HG03342 (cell line): Measurements from ENCODE around the gene CEP104.
"Not testable (repeated sequence)": the region's sequence is repeated elsewhere in the genome, so short reads cannot be mapped to it uniquely, and the experiment has no call there.

Experiments used
- ATAC-seq: cut with Tn5 transposase; IDR thresholded peaks from one replicate; pipeline ENCODE4 v1.9.1; 2021; ENCODE audit warnings: mild to moderate bottlenecking, moderate library complexity; ENCODE audit not compliant: unreplicated experiment

The CEP104 gene

DNA sequence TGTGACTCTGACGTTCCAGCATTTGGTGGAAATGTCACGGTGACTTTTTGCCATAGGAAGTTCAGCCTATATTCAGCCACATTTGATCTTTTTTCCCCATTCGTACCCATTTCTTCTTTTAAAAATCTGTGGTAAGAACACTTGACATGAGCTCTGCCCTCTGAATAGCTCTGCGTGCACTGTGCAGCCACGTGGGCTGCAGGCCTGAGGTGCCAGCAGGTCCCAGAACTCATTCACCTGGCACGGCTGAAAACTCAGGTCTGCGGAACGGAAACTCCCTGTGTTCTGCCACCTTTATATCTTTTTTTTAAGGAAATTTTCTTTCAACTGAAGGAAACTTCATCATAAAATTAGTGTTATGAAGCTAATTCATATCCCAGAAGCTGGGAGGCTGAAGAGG, 28.6 kb downstream of the CEP104 start:
- ATAC-seq: no peak

GRCh38 chr1:3827813-3828307, 29.2 kb downstream of the CEP104 start:
- ATAC-seq: no peak

DNA sequence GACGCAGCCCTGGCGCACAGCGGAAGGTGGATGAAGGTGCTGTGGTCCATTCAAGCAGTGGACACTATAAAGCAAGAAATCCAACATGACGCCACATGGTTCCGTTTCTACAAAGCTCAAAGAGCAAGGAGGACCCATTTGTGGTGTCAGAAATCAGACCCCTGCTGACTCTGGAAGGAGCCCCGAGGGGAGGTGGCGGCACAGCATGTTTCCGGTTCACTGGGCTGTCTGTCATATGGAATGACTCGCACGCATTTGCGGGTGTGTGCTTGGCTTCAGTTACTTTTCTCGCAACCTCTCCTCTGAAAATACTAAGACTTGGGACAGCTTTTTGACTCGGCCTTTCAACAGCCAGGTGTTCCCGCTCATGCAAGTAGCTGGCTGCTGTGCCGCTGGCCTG, 31.7 kb downstream of the CEP104 start:
- no peak for ATAC-seq

GRCh38 chr1:3824650-3825049, 32.4 kb downstream of the CEP104 start:
- ATAC-seq: no peak

- ATAC-seq: no peak
Measured at GRCh38 chr1:3822421-3822820, 34.6 kb downstream of the CEP104 start.

GRCh38 chr1:3821908-3822307, 35.1 kb downstream of the CEP104 start:
- ATAC-seq: no peak

DNA sequence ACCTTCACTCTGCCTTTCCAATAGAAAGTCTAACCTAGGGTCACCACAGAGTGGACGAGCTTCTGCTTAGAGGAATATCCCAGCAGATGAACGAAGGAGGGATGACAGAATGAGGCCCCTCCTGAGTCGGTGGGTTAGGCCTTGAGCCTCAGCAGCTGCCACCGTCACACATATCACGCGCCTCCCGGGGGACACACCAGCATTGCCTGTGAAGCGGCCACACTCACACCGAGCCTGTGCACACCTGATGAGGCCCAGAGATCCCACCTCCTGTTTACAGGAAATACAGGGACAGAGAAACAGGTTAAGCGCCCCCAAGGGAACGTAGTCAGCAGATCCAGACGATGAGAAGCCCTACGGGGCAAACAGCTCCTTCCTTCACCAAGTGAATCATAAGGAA, 35.6 kb downstream of the CEP104 start:
- no peak for ATAC-seq

DNA sequence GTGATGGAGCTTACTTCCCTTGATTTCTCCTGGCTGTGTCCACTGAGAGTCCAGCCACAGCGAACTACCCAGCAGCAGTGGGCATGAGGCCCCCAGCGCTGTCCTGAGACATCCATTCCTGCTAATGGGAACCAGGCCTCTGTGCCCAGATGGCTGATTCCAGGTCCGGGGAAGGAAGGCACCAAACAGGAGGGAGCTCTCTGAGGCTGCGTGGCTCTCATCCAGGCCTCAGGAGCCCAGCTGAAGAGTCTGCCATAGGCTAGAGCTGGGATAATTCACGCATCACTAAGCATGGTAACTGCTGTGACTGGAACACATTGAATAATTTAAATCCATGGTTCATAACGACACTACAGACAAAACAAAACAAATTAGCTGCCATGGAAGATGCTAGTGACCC, 36.0 kb downstream of the CEP104 start:
- no peak for ATAC-seq

DNA sequence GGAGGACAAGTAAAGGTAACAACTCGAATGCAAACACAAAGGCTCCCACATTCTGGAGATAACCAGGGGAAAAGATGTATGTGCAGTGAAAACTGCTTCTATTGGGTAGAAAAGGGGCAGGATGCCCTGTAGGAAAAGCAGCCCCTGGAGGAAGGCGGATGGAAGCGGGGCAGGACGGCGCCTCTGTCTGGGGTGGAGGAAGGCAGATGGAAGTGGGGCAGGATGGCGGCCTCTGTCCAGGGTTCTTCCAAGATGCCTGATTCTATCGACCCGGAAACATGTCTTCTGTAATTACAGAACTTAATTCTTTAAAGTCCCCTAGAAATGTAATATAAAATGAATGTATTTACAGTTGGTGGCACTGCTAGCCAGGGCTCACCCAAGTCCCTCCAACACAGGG, 36.7 kb downstream of the CEP104 start:
- ATAC-seq: no peak

DNA sequence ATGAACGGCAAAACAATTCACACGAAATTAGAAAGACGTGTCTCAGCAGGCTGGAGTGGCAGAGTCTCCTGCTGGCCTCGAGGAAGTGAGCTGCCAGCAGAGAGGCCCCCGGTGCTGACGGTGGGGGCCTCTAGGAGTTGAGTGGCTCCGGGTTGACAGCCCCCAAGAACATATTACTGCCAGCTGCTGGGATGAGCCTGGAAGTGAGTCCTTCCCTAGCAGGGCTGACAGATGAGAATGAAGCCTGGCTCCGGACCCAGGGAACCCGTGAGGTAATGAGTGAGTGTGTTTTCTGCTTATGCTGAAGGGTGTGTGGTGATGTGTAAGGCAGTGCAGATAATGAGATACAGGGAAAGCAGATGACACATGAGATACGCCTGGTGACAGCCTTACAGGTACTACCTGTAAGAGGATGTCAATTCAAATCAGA, 37.2 kb downstream of the CEP104 start:
- ATAC-seq: no peak

DNA sequence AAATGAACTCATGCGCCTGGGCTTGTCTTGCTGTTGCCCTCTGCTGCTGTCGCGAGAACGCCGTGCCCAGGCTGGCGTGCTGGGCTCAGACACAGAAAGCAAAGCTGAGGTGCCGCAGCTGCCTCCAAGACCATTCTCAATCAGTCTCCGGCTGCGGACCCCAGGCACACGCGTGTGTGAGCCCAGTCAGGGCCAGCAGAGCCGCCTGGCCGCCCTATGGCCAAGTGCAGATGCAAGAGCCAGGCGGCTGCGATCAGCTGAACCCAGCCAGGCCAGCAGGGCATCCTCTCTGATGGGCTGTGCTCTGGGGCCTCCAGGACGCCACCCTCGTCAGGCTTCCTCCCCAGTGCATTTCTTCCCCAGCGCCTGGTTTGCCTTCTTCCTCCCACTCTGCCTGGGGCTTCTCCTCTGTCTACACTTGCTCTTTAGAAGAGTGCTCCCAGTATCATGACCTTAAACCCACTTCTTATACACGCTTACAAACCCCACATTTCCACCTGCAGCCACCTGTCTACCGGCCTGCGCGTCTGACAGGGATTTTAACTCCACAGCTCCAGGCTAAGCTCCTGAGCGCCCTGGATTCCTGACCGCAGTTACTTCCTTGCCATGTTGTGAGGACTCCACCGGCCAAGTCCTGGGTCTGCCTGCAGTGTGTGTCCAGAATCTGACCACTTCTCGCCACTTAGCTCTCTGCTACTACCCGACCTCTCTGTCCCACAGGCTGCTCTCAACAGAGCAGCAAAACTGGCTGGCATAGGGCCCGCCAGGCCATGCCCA, 39.0 kb downstream of the CEP104 start:
- ATAC-seq: no peak

GRCh38 chr1:3817138-3817740, 39.8 kb downstream of the CEP104 start:
- no peak for ATAC-seq

GRCh38 chr1:3816331-3817137, 40.5 kb downstream of the CEP104 start:
- ATAC-seq: no peak

DNA sequence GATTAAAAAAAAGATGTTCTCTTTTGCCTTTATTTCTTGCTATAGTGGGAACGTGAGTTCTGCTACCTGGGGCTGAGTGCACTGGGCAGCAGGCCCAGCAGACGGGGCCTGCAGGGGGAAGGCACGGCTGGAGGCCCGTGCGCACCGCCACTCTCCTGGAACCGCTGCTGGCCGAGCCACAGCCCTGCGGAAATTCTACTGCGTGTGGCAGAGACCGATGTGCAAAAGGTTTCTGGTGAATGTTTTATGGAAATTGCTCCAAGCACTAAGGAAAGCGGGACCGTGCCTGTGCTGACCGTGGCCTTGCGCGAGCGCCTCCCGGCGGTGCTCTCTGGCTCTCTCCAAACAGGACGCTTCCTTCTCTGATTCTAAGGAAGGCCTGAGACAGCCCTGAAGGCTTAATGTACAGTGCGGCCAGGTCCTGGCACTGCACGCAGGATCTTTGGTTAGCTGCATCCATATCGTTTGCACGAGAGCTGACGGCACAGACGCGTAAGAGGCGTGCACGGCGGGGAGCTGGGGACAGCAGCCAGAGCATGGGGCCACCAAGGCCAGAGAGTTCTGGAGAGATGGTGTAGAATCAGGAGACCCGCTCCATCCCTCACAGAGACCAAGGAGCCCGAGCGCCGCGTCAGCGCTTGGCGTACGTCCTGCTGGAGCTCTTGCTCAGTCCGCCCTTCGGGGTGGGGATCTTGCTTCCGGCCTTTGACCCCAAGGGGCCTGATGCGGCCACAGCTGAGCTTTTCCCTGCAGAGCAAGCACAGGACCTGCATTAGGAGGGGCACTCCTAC, 42.0 kb downstream of the CEP104 start:
- ATAC-seq: no peak

DNA sequence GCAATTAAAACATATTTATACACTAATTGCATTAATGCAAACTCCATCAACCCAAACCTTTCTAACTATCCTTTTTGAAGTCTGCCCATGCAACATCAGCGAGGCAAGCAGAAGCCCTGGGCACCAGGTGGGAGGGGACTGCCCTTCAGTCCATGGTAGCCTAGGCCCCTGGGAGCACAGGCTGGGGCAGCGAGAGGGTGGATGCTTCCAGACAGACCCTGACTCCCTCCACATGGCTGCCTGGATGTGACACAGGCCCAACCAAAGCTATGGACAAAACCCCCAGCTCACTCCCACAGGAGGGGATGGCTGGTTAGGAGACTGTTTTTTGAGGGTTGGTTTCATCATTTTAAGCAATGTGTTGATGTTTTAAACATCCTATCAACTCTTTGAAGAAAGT, 42.9 kb downstream of the CEP104 start:
- no peak for ATAC-seq

DNA sequence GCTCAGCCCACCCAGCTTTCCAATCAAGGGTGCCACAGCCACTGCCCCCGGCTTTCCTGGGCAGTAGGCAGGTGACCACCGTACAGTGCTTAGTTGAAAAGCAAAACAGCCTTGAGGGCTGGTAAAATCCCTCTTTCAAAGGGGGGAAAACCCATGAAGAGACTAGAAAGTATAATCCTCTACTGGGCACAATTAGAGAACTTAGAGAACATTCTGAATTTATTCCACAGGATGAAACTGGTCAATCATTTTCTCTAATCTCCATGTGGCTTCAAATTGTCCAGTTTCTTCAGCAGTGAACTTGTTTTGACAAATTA, 45.5 kb downstream of the CEP104 start:
- no peak for ATAC-seq

GRCh38 chr1:3810149-3810761, 46.8 kb downstream of the CEP104 start:
- not testable (repeated sequence) for ATAC-seq

DNA sequence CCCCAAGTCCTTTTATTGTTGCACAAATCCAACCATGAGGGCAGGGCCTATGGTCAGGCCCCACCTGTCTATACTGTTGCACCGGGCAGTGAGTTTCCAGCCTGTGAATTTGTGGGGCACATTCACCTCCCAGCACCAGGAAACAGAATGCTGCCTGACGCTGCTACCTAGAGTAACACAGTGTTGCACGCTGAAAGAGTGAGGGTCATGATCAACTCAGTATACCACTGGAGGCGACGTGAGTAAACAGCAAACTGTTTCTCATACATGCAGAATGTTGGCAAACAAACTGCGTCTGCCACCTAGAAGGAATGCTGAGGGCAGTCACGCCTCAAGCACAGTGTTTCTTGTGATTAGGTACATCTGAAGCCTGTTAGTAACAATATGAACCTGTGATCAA, 47.3 kb downstream of the CEP104 start:
- no peak for ATAC-seq

GRCh38 chr1:3807769-3808168, 49.2 kb downstream of the CEP104 start:
- ATAC-seq: no peak

DNA sequence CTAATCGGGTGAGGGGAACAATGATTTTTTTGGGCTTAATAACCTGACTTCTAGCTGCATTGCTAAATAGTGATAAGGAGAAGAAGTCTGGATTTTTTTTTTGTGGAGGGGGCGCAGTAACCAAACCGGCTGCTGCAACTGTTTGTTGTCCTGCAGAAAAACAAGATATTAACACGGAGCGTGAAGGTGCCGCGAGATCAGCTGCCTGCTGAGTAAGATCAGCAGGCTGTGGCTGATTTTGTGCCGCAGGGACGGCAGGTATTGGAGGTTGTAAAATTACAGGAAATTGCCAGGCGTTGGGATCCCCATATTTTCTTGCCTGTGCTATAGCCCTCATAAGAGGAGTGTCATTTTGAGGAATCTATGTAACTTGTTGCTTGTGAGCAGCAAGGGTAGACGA, 52.0 kb downstream of the CEP104 start:
- ATAC-seq: no peak

GRCh38 chr1:3804627-3804944, 52.4 kb downstream of the CEP104 start:
- not testable (repeated sequence) for ATAC-seq
